Hematopoietic multipotent progenitor cell treated with erythropoietin and hydrocortisone succinate and interleukin-3 and kit ligand, for 15 days (in vitro differentiated cells): ENCODE results near the gene GABARAPL1.
"Not testable (repeated sequence)": the region's sequence is repeated elsewhere in the genome, so short reads cannot be mapped to it uniquely, and the experiment has no call there.

ENCODE experiments used
- DNase-seq: peaks from one replicate; pipeline ENCODE4 v3.0.0-alpha.2; 2015; ENCODE audit warnings: low spot score

GABARAPL1 gene

DNA sequence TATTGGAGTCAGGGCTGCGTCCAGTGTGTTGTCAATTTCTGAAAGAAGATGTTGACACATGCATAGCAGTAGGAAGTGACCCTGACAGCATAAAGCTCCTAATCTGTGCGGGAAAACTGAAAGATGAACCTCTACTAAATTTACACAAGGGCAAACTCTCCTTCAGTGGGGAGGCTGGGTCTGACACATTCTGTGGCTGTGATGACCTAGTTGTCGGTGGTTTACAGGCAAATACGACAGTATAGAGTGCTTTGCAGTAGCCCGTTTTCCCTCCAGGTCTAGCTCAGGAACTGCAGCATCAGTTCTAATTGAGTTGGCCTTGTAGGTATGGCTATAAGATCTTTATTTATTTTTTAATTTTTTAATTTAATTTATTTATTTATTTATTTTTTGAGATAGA, 14.8 kb upstream of the GABARAPL1 start:
- no peak for DNase-seq

DNA sequence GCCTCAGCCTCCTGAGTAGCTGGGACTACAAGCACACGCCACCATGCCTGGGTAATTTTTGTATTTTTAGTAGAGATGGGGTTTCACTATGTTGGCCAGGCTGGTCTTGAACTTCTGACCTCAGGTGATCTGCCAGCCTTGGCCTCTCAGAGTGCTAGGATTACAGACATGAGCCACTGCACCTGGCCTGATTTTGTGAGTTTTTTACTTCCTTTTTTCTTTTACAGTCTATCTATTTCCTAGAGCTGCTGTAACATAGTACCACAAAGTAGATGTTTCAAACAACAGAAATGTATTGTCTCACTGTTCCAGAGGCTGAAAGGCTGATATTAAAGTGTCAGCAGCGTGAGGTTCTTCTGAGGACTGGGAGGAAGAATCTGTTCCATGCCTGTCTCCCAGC, 8.2 kb upstream of the GABARAPL1 start:
- DNase-seq: not testable (repeated sequence)

DNA sequence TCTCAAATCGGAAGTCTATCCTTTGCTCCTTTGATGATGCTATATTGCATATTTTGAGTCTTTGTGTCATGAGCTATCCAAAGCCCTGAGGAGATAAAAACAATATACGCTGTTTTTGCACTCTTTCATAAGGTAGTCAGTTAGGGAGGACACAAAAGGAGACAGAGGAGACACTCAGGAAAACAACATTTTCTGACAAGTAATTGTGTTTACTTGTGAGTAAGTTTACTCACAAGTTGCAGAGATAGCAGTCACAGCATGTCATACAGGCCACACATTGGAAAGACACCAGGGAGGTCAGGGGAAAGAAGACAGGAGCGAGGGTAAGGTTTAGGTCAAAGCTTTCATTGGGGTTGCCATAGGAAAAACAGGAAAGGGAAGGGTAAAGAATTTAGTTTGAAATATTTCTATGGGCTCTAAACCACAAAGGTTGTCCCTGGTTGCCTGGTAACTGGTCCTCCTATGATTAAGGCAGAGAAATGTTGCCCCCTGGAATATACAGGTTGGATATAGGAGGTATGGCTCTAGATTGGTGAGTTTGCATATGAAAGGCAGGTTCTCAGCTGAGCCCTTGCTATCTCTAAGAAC, 7.4 kb upstream of the GABARAPL1 start:
- no peak for DNase-seq

DNA sequence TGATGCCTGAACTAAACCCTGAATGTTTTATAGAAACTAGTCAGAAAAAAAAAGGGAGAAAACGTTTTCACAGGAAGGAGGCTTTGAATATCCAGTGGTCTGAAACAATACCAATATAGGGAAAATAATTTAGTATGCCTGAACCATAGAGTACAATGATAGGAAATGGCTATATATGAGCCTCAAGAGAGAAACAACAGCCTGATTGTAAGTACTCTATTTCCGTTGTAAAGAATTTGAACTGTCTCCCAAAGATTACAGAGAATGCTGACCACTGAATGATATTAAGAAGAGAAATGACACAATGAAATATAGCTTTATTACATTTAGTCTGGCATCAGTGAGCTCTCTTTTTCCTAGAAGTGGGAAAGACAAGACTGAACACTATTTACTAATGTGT, 5.5 kb upstream of the GABARAPL1 start:
- no peak for DNase-seq

DNA sequence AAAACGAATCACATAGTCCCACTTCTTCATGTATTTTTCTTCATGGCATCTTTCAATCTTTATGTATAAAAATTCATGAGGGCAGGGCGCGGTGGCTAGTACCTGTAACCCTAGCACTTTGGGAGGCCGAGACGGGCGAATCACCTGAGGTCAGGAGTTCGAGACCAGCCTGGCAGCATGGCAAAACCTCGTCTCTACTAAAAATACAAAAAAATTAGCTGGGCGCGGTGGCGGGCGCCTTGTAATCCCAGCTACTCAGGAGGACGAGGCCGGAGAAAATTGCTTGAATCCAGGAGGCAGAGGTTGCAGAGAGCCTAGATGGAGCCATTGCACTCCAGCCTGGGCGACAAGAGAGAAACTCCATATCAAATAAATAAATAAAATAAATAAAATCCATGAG, 2.5 kb upstream of the GABARAPL1 start:
- DNase-seq: no peak

DNA sequence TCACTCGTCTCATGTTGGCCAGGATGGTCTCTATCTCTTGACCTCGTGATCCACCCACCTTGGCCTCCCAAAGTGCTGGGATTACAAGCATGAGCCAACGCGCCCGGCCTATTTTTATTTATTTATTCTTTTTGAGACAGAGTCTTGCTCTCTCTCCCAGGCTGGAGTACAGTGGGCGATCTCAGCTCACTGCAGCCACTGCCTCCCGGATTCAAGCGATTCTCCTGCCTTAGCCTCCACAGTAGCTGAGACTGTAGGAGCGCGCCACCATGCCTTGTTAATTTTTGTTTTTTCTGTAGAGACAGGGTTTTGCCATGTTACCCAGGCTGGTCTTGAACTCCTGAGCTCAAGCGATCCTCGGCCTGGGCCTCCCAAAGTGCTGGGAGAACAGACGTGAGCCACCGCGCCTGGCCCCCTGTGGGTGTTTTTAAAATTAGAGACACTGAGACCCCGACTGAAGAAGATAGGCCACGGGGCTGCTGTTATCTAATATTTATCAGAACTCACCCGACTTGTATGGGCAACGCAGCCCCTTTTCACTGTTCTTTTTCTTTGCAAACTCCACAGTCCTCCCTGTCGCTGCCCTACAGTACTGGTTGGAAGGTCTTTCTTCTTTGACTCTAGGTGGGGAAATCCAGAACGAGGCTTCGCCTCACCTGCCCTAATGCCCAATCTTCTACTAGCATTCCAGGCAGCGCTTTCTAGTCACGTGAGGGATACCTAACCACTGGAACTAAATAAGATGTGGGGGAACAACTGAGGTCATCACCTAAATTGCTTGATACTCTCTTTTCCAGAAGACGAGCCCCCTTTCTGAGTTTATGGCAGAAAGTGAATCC, 1.4 kb upstream of the GABARAPL1 start:
- no peak for DNase-seq

DNA sequence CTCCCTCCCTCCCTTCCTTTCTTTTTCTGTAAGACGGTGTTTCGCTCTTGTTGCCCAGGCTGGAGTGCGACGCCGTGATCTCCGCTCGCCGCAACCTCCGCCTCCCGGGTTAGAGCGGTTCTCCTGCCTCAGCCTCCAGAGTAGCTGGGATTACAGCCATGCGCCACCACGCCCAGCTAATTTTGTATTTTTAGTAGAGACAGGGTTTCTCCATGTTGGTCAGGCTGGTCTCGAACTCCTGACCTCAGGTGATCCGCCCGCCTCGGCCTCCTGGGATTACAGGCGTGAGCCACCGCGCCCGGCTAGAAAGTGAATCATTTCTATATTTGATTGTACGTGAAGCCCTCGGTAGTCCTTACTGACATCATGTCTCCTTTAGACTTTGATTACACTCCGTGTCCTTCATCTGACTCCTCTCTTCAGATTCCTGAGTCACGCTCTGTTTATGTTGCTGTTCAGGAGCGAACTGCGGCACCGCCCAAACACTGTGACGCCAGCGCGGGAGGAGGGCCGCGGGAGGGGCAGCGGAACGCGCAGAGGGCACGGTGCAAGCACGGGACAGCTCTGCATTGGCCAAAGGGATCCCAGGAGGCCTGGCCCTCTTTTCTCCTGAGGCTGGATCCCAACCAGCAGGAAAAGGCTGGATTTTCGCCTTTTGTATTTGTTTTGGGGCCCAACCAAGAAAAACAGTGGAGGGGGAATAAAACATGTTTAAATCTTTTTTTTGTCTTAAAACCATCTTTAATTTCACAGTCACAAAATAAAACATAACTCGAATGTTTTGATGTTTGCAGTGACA, 538 bp upstream of the GABARAPL1 start:
- peak; percentile 97 for DNase-seq

DNA sequence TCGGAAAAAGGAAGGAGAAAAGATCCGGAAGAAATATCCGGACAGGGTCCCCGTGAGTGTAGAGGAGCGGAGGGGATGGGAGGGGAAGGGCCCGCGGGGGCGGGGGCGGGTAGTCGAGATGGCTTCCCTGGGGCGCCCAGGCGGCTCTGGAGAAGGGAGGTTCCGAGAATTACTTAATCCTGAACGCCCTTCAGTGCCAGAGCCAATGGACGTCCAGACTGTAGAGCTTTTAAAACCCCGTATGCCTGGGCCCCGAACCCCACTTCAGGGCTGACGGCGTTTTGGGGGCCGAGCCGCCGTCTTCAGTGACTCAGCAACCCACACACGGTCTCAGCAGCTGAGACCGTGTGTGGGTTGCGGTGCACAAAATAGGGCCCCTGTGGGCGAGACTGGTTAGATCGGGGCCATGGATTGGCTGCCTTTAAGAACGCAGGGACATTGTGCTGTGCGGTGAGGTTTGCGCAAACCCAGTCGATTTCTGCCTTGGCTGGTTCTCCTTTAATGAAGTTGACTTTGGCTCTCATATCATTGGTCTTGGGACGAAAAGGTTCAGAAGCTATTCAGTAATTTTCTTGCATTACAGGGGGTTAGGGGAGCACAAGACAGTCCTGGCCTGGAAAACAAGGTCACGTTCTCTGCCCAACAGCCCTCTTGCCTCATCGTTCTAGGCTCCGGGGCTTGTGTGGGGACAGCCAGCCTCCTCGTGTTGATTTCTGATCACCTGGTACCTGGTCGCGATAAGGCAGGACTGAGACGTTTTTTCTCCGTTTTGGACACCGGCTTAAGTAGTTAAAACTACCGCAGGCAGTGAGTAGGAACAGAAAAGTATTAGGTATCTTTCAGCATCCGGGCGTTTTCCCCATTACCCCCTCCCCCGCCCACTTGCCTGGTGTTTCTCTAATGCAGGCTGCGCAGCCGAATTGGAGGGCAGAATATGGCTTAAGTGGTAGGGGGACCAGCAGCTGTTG, 775 bp downstream of the GABARAPL1 start:
- DNase-seq: peak; percentile 82

DNA sequence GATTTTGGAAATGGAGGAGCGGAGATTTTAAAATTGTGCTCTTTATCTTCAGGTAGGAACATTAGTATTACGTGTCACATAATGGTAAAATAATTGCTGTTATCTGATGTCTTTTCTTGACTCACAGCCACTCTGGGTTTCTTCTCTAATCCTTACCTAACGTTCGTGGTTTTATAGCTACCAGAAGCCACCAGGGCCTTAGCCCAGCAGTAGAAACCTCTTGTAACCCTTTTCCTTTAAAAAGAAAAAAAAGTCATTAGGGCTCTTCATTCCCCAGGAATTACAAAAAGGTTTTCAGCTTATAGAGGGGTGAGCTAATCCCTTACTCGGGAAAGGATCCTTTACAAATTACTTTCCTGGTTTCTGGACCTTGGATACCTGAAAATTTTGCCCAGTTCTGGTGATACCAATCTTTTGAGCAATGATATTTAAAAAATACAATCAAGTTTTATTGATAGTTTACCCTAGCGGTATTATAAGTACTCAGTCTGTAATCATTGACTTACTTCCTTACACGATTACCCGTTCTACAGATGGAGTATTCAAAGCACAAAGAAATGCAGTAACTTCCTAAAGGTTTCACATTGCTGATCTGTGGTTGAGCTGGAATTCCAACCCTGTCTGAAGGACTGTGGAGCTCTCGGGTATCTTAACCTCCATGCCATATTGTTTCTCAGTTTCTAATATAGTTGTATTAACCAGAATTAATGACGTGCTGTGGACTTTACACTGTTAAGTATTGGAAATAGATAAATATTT, 1.6 kb downstream of the GABARAPL1 start:
- peak; percentile 16 for DNase-seq

DNA sequence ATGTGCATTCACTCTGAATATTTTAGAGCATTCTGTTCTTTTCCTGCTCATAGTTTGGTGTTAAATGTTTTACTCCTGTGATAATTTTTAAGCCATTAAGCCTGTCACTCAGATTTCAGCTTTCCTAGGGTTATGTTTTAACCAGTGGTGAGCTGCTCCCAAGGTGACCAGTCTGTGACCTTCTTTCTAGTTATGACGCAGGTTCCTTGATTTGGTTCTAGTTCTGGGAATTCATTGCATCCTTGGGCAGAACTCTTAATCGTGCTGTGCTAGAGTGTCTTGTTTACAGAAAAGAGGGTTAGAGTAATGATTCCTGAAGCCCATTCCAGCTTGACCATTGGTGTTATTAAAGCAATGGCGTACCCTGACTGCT, 2.2 kb downstream of the GABARAPL1 start:
- DNase-seq: no peak

DNA sequence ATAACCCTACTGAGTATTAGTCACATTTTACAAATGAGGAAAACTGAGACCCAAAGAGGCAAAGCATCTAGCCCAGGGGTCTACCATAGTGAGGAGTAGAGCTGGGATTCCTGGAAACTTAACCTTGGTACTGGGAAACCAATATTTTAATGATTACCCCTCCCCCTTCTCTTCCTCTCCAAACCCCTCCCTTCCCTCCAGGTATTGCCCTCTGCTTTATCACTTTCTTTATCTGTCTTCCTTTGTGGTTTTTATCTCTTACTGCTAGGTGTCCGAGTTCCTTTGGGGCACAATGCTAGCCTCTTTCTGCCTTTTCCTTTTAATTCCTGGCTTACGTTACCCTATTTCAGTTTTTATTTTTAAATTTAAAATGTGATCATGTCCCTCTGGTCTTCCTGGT, 2.8 kb downstream of the GABARAPL1 start:
- DNase-seq: no peak

DNA sequence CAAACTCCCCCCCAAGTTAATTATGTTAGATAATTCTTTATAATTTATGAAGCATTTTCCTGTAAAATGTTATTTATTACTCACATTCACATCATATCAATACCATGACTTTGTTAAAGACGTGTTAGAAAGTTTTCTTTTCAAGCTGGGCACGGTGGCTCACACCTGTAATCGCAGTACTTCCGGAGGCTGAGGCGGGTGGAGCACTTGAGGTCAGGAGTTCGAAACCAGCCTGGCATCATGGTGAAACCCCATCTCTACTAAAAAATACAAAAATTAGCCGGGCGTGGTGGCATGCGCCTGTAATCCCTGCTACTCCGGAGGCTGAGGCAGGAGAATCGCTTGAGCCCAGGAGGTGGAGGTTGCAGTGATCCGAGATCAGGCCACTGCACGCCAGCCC, 3.3 kb downstream of the GABARAPL1 start:
- not testable (repeated sequence) for DNase-seq

DNA sequence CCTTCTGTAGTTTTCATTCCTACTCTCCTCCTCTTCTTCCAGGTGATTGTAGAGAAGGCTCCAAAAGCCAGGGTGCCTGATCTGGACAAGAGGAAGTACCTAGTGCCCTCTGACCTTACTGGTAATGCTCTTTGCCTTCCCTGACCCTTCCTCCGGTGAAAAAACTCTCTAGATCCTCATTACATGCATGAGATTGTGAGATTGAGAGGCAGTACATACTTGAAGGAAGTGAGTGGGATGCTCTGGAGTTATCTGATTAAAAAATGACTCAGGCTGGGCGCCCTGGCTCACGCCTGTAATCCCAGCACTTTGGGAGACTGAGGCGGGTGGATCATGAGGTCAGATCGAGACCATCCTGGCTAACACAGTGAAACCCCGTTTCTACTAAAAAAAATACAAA, 5.3 kb downstream of the GABARAPL1 start:
- DNase-seq: no peak

DNA sequence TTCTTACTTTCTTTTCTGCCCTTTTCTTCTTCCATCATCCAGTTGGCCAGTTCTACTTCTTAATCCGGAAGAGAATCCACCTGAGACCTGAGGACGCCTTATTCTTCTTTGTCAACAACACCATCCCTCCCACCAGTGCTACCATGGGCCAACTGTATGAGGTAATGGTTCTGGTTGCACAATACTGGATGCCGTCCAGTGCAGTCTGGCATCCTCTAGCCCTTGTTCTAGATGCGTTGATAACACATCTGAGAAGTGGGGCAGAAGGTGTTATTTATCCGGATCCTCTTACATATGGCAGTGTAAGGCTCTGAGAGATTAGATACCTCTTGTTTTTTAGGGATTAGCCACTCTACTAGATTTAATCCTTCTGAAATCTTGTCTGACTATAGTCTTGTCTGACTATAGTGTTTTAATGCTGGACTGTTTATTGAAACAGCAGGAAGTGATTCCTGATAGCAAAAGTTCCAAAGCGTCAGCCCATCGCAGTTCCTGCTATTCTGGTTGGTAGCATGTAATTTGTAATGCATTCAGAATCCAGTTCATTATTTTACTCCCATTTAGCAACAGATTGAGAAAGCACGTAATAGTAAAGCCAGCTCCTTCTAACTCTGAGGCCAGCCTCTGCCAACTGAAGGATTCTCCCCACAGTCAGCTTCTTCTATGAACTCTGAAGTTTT, 7.9 kb downstream of the GABARAPL1 start:
- DNase-seq: no peak

DNA sequence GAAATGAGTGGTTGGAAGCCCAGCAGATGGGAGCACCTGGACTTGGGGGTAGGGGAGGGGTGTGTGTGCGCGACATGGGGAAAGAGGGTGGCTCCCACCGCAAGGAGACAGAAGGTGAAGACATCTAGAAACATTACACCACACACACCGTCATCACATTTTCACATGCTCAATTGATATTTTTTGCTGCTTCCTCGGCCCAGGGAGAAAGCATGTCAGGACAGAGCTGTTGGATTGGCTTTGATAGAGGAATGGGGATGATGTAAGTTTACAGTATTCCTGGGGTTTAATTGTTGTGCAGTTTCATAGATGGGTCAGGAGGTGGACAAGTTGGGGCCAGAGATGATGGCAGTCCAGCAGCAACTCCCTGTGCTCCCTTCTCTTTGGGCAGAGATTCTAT, 9.2 kb downstream of the GABARAPL1 start:
- DNase-seq: no peak

DNA sequence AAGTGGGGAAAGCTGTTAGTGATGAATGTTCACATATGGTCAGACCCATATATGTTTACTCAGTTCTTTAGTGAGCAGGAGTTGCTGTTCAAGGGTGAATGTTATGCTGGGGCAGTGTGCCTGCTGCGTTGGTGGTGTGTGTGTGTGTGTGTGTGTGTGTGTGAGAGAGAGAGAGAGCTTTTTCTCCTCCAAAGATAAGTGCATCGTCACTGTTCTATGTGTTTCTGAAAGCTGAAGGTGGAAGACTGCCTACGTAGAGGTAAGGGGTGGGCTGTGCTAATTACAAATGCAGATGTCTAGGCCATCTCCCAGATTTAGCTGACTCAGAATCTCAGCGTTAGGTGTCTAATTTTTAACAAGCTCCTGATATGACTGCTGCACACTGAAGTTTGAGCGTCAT, 10.5 kb downstream of the GABARAPL1 start:
- no peak for DNase-seq

DNA sequence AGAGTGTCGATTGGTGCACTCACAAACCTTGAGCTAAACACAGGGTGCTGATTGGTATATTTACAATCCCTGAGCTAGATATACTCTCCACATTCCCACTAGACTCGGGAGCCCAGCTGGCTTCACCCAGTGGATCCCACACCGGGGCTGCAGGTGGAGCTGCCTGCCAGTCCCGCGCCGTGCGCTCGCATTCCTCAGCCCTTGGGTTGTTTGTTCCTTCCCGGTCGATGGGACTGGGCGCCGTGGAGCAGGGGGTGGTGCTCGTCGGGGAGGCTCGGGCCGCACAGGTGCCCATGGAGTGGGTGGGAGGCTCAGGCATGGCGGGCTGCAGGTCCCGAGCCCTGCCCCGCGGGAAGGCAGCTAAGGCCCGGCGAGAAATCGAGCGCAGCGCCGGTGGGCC, 12.7 kb downstream of the GABARAPL1 start:
- DNase-seq: not testable (repeated sequence)

DNA sequence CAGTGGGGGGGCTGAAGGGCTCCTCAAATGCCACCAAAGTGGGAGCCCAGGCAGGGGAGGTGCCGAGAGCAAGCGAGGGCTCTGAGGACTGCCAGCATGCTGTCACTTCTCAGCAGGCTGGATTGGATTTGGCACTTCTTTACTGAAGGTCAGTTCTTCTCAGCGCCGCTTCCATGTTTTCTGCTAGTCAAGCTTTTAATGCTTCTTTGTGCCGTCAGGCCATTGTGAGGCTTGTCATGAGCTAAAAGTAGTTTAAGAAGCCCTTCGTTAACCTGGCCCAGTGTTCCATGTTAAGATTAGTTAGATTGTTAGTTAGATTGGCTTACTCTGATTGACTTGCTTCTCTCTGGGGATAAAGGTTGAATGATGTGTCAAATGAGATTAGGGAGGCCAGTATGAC, 13.4 kb downstream of the GABARAPL1 start:
- DNase-seq: no peak

DNA sequence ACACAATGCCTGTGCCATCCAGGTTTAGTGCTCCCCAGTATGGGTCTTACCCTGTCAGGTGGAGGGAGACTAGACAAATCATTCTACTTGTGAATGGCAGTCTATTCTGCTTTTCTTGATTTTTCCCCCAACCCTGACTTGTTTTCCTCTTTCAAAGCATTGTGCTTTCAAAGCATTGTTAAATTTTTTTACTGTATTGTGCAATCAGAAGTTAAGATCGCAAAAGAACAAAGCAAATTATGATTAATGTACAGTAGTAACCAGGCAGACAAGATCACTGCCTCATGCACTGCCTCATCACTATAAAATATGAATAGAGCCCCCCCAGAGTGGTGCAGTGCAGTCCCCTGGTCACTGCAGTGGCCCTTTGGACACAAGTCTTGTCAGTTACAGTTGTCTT, 14.1 kb downstream of the GABARAPL1 start:
- no peak for DNase-seq

DNA sequence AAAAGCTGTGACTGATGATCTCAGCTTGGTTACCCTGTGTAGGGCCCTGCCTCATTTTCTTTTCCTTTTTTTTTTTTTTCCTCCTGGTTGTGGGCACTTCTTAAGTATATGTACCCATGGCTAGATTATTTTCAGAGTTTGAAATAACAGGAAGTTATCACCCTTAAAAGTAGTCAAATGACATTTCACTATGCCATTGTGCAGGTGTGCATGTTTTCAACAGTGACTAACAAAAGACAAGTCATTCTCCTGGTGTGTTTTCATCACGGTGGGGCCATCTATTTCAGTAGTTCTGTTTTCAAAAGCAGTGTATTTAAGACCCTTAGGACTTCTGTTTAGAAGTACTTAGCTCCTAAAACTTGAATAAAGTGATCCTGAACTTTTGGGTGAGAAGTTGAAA, 15.0 kb downstream of the GABARAPL1 start:
- DNase-seq: no peak

DNA sequence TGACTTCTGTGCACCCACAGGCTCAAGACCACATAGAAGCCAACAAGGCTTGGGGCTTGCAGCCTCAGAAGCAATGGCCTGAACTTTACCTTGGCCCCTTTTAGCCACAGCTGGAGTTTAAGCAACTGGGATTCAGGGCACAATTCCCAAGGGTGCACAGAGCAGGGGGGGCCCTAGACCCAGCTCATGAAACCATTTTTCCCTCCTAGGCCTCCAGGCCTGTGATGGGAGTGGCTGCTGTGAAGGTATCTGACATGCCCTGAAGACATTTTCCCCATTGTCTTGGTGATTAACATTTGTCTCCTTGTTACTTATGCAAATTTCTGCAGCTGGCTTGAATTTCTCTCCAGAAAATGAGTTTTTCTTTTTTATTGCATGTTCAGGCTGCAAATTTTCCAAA, 21.9 kb downstream of the GABARAPL1 start:
- no peak for DNase-seq
